ENCODE results near the gene STX2. TPM values are rescaled to one million over a fixed set of nuclear protein-coding genes. Genes with fewer than 3 reads are reported as not detected.

The STX2 gene
- polyA plus RNA-seq, 4 donors, result 0.45 to 10.0 (median 4.5) TPM

- Histone ChIP-seq H3K27ac (ENCODE audit: low read depth in 1 of 3, low read length in 2 of 3) (no peak overlapping the region), H3K27me3 (ENCODE audit: control insufficient read depth in 3 of 3, insufficient read depth in 3 of 3, low read length in 3 of 3) (peaks cover 0 to 5% (median 3%) of the 10 kb centered on the region in 3 donors), H3K4me1 (ENCODE audit: control insufficient read depth in 3 of 3, insufficient read depth in 2 of 3, low read depth in 1 of 3, low read length in 2 of 3) (no peaks in the 10 kb centered on the region), H3K4me3 (ENCODE audit: low read depth in 1 of 3, low read length in 3 of 3) (no peak overlapping the region), H3K36me3 (ENCODE audit: control insufficient read depth in 3 of 3, insufficient read depth in 2 of 3, low read depth in 1 of 3, low read length in 3 of 3) (no peaks in the 10 kb centered on the region), H3K9me3 (ENCODE audit: control insufficient read depth in 2 of 2, insufficient read depth in 1 of 2, low read depth in 1 of 2, low read length in 1 of 2) (no peaks in the 10 kb centered on the region)
- FAIRE-seq (no peak), DNase-seq (no peak)
- WGBS, 3 donors, result 64 to 72% (median 68%) methylated on average over 7 of the region's 7 CpGs
These were observed 68.5 kb downstream of the STX2 start for GRCh38 chr12:130770413-130771028.

- FAIRE-seq, result no peak
- DNase-seq, result no peak
- no peak overlapping the region for H3K27ac ChIP-seq (ENCODE audit: low read depth in 1 of 3, low read length in 2 of 3)
- WGBS, 3 donors, result 51 to 69% (median 61%) methylated on average over 9 of the region's 9 CpGs
- no peaks in the 10 kb centered on the region for H3K4me1 ChIP-seq (ENCODE audit: control insufficient read depth in 3 of 3, insufficient read depth in 2 of 3, low read depth in 1 of 3, low read length in 2 of 3)
- no peak overlapping the region for H3K4me3 ChIP-seq (ENCODE audit: low read depth in 1 of 3, low read length in 3 of 3)
- H3K27me3 ChIP-seq (ENCODE audit: control insufficient read depth in 3 of 3, insufficient read depth in 3 of 3, low read length in 3 of 3), result no peaks in the 10 kb centered on the region
- no peaks in the 10 kb centered on the region for H3K36me3 ChIP-seq (ENCODE audit: control insufficient read depth in 3 of 3, insufficient read depth in 2 of 3, low read depth in 1 of 3, low read length in 3 of 3)
- peaks cover 0 to 5% of the 10 kb centered on the region in 2 donors for H3K9me3 ChIP-seq (ENCODE audit: control insufficient read depth in 2 of 2, insufficient read depth in 1 of 2, low read depth in 1 of 2, low read length in 1 of 2)
These were observed 70.9 kb downstream of the STX2 start for GRCh38 chr12:130768120-130768519.

GRCh38 chr12:130766470-130766869, 72.6 kb downstream of the STX2 start:
- peaks cover 0 to 5% of the 10 kb centered on the region in 2 donors for H3K9me3 ChIP-seq (ENCODE audit: control insufficient read depth in 2 of 2, insufficient read depth in 1 of 2, low read depth in 1 of 2, low read length in 1 of 2)
- no peak overlapping the region for H3K27ac ChIP-seq (ENCODE audit: low read depth in 1 of 3, low read length in 2 of 3)
- DNase-seq (no peak), FAIRE-seq (no peak)
- H3K36me3 ChIP-seq (ENCODE audit: control insufficient read depth in 3 of 3, insufficient read depth in 2 of 3, low read depth in 1 of 3, low read length in 3 of 3), result no peaks in the 10 kb centered on the region
- H3K27me3 ChIP-seq (ENCODE audit: control insufficient read depth in 3 of 3, insufficient read depth in 3 of 3, low read length in 3 of 3), result peaks cover 0 to 5% (median 0%) of the 10 kb centered on the region in 3 donors
- 63 to 85% (median 84%) methylated on average over 2 of the region's 2 CpGs for WGBS, 3 donors
- H3K4me1 ChIP-seq (ENCODE audit: control insufficient read depth in 3 of 3, insufficient read depth in 2 of 3, low read depth in 1 of 3, low read length in 2 of 3), result no peaks in the 10 kb centered on the region
- no peak overlapping the region for H3K4me3 ChIP-seq (ENCODE audit: low read depth in 1 of 3, low read length in 3 of 3)

- no peak overlapping the region for H3K4me3 ChIP-seq (ENCODE audit: low read depth in 1 of 3, low read length in 3 of 3)
- 86 to 89% (median 89%) methylated on average over 8 of the region's 8 CpGs for WGBS, 3 donors
- H3K4me1 ChIP-seq (ENCODE audit: control insufficient read depth in 3 of 3, insufficient read depth in 2 of 3, low read depth in 1 of 3, low read length in 2 of 3), result no peaks in the 10 kb centered on the region
- H3K9me3 ChIP-seq (ENCODE audit: control insufficient read depth in 2 of 2, insufficient read depth in 1 of 2, low read depth in 1 of 2, low read length in 1 of 2), result peaks cover 0 to 5% of the 10 kb centered on the region in 2 donors
- H3K27ac ChIP-seq (ENCODE audit: low read depth in 1 of 3, low read length in 2 of 3), result no peak overlapping the region
- DNase-seq (no peak), FAIRE-seq (no peak)
- peaks cover 0 to 7% (median 0%) of the 10 kb centered on the region in 3 donors for H3K27me3 ChIP-seq (ENCODE audit: control insufficient read depth in 3 of 3, insufficient read depth in 3 of 3, low read length in 3 of 3)
- no peaks in the 10 kb centered on the region for H3K36me3 ChIP-seq (ENCODE audit: control insufficient read depth in 3 of 3, insufficient read depth in 2 of 3, low read depth in 1 of 3, low read length in 3 of 3)
These were observed 73.8 kb downstream of the STX2 start for GRCh38 chr12:130765186-130765659.

GRCh38 chr12:130764475-130765185, 74.4 kb downstream of the STX2 start:
- no peak for FAIRE-seq
- no peak for DNase-seq
- Histone ChIP-seq H3K27ac (ENCODE audit: low read depth in 1 of 3, low read length in 2 of 3) (no peak overlapping the region), H3K27me3 (ENCODE audit: control insufficient read depth in 3 of 3, insufficient read depth in 3 of 3, low read length in 3 of 3) (peaks cover 0 to 7% (median 0%) of the 10 kb centered on the region in 3 donors), H3K4me1 (ENCODE audit: control insufficient read depth in 3 of 3, insufficient read depth in 2 of 3, low read depth in 1 of 3, low read length in 2 of 3) (no peaks in the 10 kb centered on the region), H3K4me3 (ENCODE audit: low read depth in 1 of 3, low read length in 3 of 3) (no peak overlapping the region), H3K36me3 (ENCODE audit: control insufficient read depth in 3 of 3, insufficient read depth in 2 of 3, low read depth in 1 of 3, low read length in 3 of 3) (no peaks in the 10 kb centered on the region), H3K9me3 (ENCODE audit: control insufficient read depth in 2 of 2, insufficient read depth in 1 of 2, low read depth in 1 of 2, low read length in 1 of 2) (peaks cover 0 to 5% of the 10 kb centered on the region in 2 donors)
- 75 to 89% (median 85%) methylated on average over 14 of the region's 14 CpGs for WGBS, 3 donors

- 95 to 99% (median 97%) methylated on average over 4 of the region's 4 CpGs for WGBS, 3 donors
- FAIRE-seq (no peak), DNase-seq (no peak)
- Histone ChIP-seq H3K36me3 (ENCODE audit: control insufficient read depth in 3 of 3, insufficient read depth in 2 of 3, low read depth in 1 of 3, low read length in 3 of 3) (no peaks in the 10 kb centered on the region), H3K27me3 (ENCODE audit: control insufficient read depth in 3 of 3, insufficient read depth in 3 of 3, low read length in 3 of 3) (peaks cover 0 to 7% (median 0%) of the 10 kb centered on the region in 3 donors), H3K4me1 (ENCODE audit: control insufficient read depth in 3 of 3, insufficient read depth in 2 of 3, low read depth in 1 of 3, low read length in 2 of 3) (no peaks in the 10 kb centered on the region), H3K27ac (ENCODE audit: low read depth in 1 of 3, low read length in 2 of 3) (no peak overlapping the region), H3K4me3 (ENCODE audit: low read depth in 1 of 3, low read length in 3 of 3) (no peak overlapping the region), H3K9me3 (ENCODE audit: control insufficient read depth in 2 of 2, insufficient read depth in 1 of 2, low read depth in 1 of 2, low read length in 1 of 2) (peaks cover 0 to 5% of the 10 kb centered on the region in 2 donors)
These were observed 75.0 kb downstream of the STX2 start for GRCh38 chr12:130764073-130764472.

GRCh38 chr12:130762319-130762675, 76.8 kb downstream of the STX2 start:
- H3K36me3 ChIP-seq (ENCODE audit: control insufficient read depth in 3 of 3, insufficient read depth in 2 of 3, low read depth in 1 of 3, low read length in 3 of 3), result no peaks in the 10 kb centered on the region
- no peaks in the 10 kb centered on the region for H3K4me1 ChIP-seq (ENCODE audit: control insufficient read depth in 3 of 3, insufficient read depth in 2 of 3, low read depth in 1 of 3, low read length in 2 of 3)
- FAIRE-seq (no peak), DNase-seq (no peak)
- peaks cover 0 to 5% of the 10 kb centered on the region in 2 donors for H3K9me3 ChIP-seq (ENCODE audit: control insufficient read depth in 2 of 2, insufficient read depth in 1 of 2, low read depth in 1 of 2, low read length in 1 of 2)
- WGBS, 3 donors, result 48 to 62% (median 59%) methylated on average over 10 of the region's 10 CpGs
- H3K27ac ChIP-seq (ENCODE audit: low read depth in 1 of 3, low read length in 2 of 3), result no peak overlapping the region
- peaks cover 0 to 7% (median 0%) of the 10 kb centered on the region in 3 donors for H3K27me3 ChIP-seq (ENCODE audit: control insufficient read depth in 3 of 3, insufficient read depth in 3 of 3, low read length in 3 of 3)
- H3K4me3 ChIP-seq (ENCODE audit: low read depth in 1 of 3, low read length in 3 of 3), result no peak overlapping the region

- no peaks in the 10 kb centered on the region for H3K36me3 ChIP-seq (ENCODE audit: control insufficient read depth in 3 of 3, insufficient read depth in 2 of 3, low read depth in 1 of 3, low read length in 3 of 3)
- H3K27ac ChIP-seq (ENCODE audit: low read depth in 1 of 3, low read length in 2 of 3), result no peak overlapping the region
- peaks cover 0 to 5% of the 10 kb centered on the region in 2 donors for H3K9me3 ChIP-seq (ENCODE audit: control insufficient read depth in 2 of 2, insufficient read depth in 1 of 2, low read depth in 1 of 2, low read length in 1 of 2)
- H3K27me3 ChIP-seq (ENCODE audit: control insufficient read depth in 3 of 3, insufficient read depth in 3 of 3, low read length in 3 of 3), result peaks cover 0 to 7% (median 0%) of the 10 kb centered on the region in 3 donors
- no peaks in the 10 kb centered on the region for H3K4me1 ChIP-seq (ENCODE audit: control insufficient read depth in 3 of 3, insufficient read depth in 2 of 3, low read depth in 1 of 3, low read length in 2 of 3)
- WGBS, 3 donors, result 29 to 33% (median 30%) methylated on average over 27 to 29 of the region's 29 CpGs
- peak; percentile 27 to 36 for DNase-seq
- FAIRE-seq, result no peak
- no peak overlapping the region for H3K4me3 ChIP-seq (ENCODE audit: low read depth in 1 of 3, low read length in 3 of 3)
These were observed 77.3 kb downstream of the STX2 start for GRCh38 chr12:130761537-130762318.

All from small intestine (tissue), 7 donors.